Fibroblast of lung (primary cell): ENCODE data around the gene APOA1. TPM values are rescaled to one million over a fixed set of nuclear protein-coding genes. Genes with fewer than 3 reads are reported as not detected.

Source experiments
- DNase-seq, 2 donors: peaks; one replicate each; pipeline versions ENCODE4 v3.0.0 to v3.0.0-alpha.2; 2010; ENCODE audit warnings: low read depth in 2 of 2
- H2AFZ ChIP-seq: 2 replicates; pipeline ENCODE4 v1.5.1; 2012; ENCODE audit warnings: low read length, control low read depth, inconsistent platforms
- H3K27ac ChIP-seq: 2 replicates; pipeline ENCODE4 v1.5.1; 2011; ENCODE audit warnings: low read length, control low read depth; ENCODE audit not compliant: insufficient read depth
- H3K27me3 ChIP-seq: 2 replicates; pipeline ENCODE4 v1.5.1; 2011; ENCODE audit warnings: mild to moderate bottlenecking, low read length; ENCODE audit not compliant: control insufficient read depth, insufficient read depth
- H3K36me3 ChIP-seq: 2 replicates; pipeline ENCODE4 v1.5.1; 2011; ENCODE audit warnings: low read length; ENCODE audit not compliant: control insufficient read depth, insufficient read depth
- H3K4me1 ChIP-seq: 2 replicates; pipeline ENCODE4 v1.5.1; 2011; ENCODE audit warnings: low read length; ENCODE audit not compliant: control insufficient read depth, insufficient read depth; ENCODE audit errors: extremely low read depth
- H3K4me2 ChIP-seq: 2 replicates; pipeline ENCODE4 v1.5.1; 2011; ENCODE audit warnings: low read length, control low read depth; ENCODE audit not compliant: insufficient read depth; ENCODE audit errors: extremely low read depth
- H3K4me3 ChIP-seq, 4 experiments: fragments of 200-600 bp in 1 of 4; sonication (generic) in 1 of 4; replicated peaks in 1 of 4; 2 replicates each; pipeline ENCODE4 v1.5.1; 2011 to 2016; ENCODE audit warnings: low read length in 4 of 4, low read depth in 3 of 4, mild to moderate bottlenecking in 3 of 4, control low read depth in 2 of 4, inconsistent platforms in 1 of 4, mixed read lengths in 1 of 4; ENCODE audit not compliant: insufficient read depth in 1 of 4; ENCODE audit errors: control extremely low read depth in 1 of 4
- H3K79me2 ChIP-seq: 2 replicates; pipeline ENCODE4 v1.5.1; 2012; ENCODE audit warnings: mild to moderate bottlenecking, low read length, inconsistent platforms; ENCODE audit not compliant: control insufficient read depth, insufficient read depth
- H3K9ac ChIP-seq: 2 replicates; pipeline ENCODE4 v1.5.1; 2011; ENCODE audit warnings: mild to moderate bottlenecking, low read length, control low read depth; ENCODE audit not compliant: insufficient read depth
- H3K9me3 ChIP-seq: 2 replicates; pipeline ENCODE4 v1.5.1; 2012; ENCODE audit warnings: low read depth, low read length; ENCODE audit not compliant: control insufficient read depth, insufficient read depth
- H4K20me1 ChIP-seq: 2 replicates; pipeline ENCODE4 v1.5.1; 2011; ENCODE audit warnings: low read length; ENCODE audit not compliant: control insufficient read depth, insufficient read depth; ENCODE audit errors: extremely low read depth
- CTCF ChIP-seq, 2 donors: IDR thresholded peaks in 1 of 2; conservative IDR thresholded peaks in 1 of 2; 1 replicate in 1 of 2; 2 replicates in 1 of 2; pipeline ENCODE4 v1.5.1; 2011 to 2012; ENCODE audit warnings: low read length in 2 of 2, control low read depth in 1 of 2, inconsistent platforms in 1 of 2, low read depth in 1 of 2, mild to moderate bottlenecking in 1 of 2
- EZH2 ChIP-seq: IDR thresholded peaks from 2 replicates; pipeline ENCODE4 v1.5.1; 2012; ENCODE audit warnings: low read length, control low read depth, mild to moderate bottlenecking; ENCODE audit errors: missing control alignments
- polyA plus RNA-seq, 2 donors: library from polyadenylated mRNA; depleted of rRNA in 1 of 2; stranded (reverse) in 1 of 2; unstranded in 1 of 2; fragments of >200 nt; gene quantifications; 2 replicates each; pipeline ENCODE4 v1.2.1, GENCODE V29; 2011 to 2012; ENCODE audit warnings: missing spikeins in 1 of 2
- total RNA-seq: library from RNA; depleted of rRNA; stranded (reverse); fragments of >200 nt; gene quantifications from 2 replicates; pipeline ENCODE4 v1.2.1, GENCODE V29; 2014

APOA1 gene
- total and polyA plus RNA-seq, 2 donors (not counting 1 experiment from before 2014, with no cell fraction given): 0.05 TPM; not detected in 1

DNA sequence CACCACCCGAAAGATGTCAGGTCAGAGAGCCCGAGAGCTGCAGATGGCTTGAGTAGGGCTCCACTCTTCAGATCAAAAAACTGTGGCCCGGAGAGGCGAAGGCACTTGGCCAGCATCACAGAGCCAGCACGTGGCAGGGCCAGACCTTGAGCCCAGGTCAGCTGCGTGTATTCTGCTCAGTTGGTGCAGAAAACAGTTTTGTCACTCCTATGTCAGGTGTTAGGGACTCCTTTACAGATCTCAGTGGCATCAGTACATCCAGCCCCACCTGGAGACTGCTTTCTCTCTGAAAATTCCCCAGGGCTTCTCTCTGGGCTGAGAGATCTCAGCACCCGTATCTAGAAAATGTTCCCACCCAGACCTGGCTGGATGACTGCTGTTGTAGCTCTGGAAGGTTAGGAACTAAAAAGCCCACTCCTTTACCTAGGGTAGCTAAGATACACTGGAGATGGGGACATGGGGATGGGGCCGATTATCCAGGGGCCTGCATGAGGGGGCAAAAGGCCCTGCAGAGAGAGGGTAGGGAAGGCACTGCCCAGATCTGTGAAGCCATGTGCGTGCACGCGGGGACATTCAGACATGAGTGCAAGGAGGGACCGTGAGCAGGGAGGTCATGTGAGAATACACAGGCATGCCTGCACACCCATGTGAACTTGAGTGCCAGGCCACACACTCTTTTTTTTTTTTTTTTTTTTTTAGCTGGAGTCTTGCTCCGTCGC, 3.4 kb downstream of the APOA1 start:
- H3K4me3 ChIP-seq: no peak overlapping the region
- peaks cover 7% of the 10 kb centered on the region for H3K4me1 ChIP-seq
- DNase-seq: no peak
- H3K27ac ChIP-seq: no peak overlapping the region
- no peak overlapping the region for H2AFZ ChIP-seq
- H4K20me1 ChIP-seq: no peaks in the 10 kb centered on the region
- no peaks in the 10 kb centered on the region for H3K79me2 ChIP-seq
- no peak overlapping the region for H3K9ac ChIP-seq
- H3K4me2 ChIP-seq: no peak overlapping the region
- H3K36me3 ChIP-seq: no peaks in the 10 kb centered on the region
- no peak for TF ChIP-seq EZH2
- no peak for TF ChIP-seq CTCF (conservative IDR thresholded peaks at IDR 0.05 in 1 of 2, IDR thresholded peaks at IDR 0.05 in 1 of 2; ENCODE audit: low read depth in 1 of 2, low read length in 2 of 2)
- H3K9me3 ChIP-seq: no peaks in the 10 kb centered on the region
- H3K27me3 ChIP-seq: no peaks in the 10 kb centered on the region

DNA sequence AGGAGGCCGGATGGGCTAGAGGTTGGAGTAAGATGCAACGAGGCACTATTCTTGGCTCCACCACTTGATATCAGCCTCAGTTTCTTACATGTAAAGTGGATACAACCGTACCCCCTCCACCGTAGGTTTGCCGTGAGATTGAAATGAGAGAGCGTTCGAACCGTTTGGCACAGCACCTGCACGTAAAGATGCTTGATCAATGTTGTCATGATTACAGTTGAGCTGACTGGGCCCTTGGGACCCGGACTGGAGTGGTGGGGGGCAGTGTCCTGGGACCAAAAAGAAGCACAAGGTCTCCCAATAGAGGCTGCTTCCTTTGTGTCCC, 4.0 kb downstream of the APOA1 start:
- no peaks in the 10 kb centered on the region for H3K79me2 ChIP-seq
- H3K27ac ChIP-seq: no peak overlapping the region
- no peak for DNase-seq
- H3K4me2 ChIP-seq: no peak overlapping the region
- H4K20me1 ChIP-seq: no peaks in the 10 kb centered on the region
- H3K9me3 ChIP-seq: no peaks in the 10 kb centered on the region
- H2AFZ ChIP-seq: no peak overlapping the region
- TF ChIP-seq CTCF (conservative IDR thresholded peaks at IDR 0.05 in 1 of 2, IDR thresholded peaks at IDR 0.05 in 1 of 2; ENCODE audit: low read depth in 1 of 2, low read length in 2 of 2): no peak
- no peak for TF ChIP-seq EZH2
- H3K27me3 ChIP-seq: no peaks in the 10 kb centered on the region
- no peak overlapping the region for H3K4me3 ChIP-seq
- H3K36me3 ChIP-seq: no peaks in the 10 kb centered on the region
- H3K9ac ChIP-seq: no peak overlapping the region
- peaks cover 7% of the 10 kb centered on the region for H3K4me1 ChIP-seq

- no peak overlapping the region for H3K27ac ChIP-seq
- no peaks in the 10 kb centered on the region for H3K9me3 ChIP-seq
- no peaks in the 10 kb centered on the region for H4K20me1 ChIP-seq
- TF ChIP-seq EZH2 (no peak), CTCF (conservative IDR thresholded peaks at IDR 0.05 in 1 of 2, IDR thresholded peaks at IDR 0.05 in 1 of 2; ENCODE audit: low read depth in 1 of 2, low read length in 2 of 2) (no peak)
- no peak overlapping the region for H3K4me3 ChIP-seq
- peaks cover 7% of the 10 kb centered on the region for H3K4me1 ChIP-seq
- no peak overlapping the region for H2AFZ ChIP-seq
- H3K27me3 ChIP-seq: no peaks in the 10 kb centered on the region
- DNase-seq: no peak
- no peak overlapping the region for H3K4me2 ChIP-seq
- H3K36me3 ChIP-seq: no peaks in the 10 kb centered on the region
- H3K9ac ChIP-seq: no peak overlapping the region
- H3K79me2 ChIP-seq: no peaks in the 10 kb centered on the region
Observed at GRCh38 chr11:116832350-116833290, 4.8 kb downstream of the APOA1 start.
